BJ (cell line): ENCODE results near the gene GPX7. TPM values are rescaled to one million over a fixed set of nuclear protein-coding genes. Genes with fewer than 3 reads are reported as not detected.

Experiments used
- CTCF ChIA-PET: fragments of 350-600 bp; formaldehyde crosslinking; extraction: SDS; loops from one replicate; lab custom pipeline; 2021; ENCODE audit warnings: antibody characterized with exemption, inconsistent platforms; lab: Yijun Ruan, JAX
- POLR2A ChIA-PET: fragments of 300-600 bp; sonication (Branson Sonifier 250); formaldehyde crosslinking; extraction: SDS; loops from one replicate; lab custom pipeline; 2021; ENCODE audit warnings: antibody characterized with exemption; lab: Charles Lee
- DNase-seq: peaks from one replicate; pipeline ENCODE4 v3.0.0-alpha.2; 2011; ENCODE audit warnings: low read depth
- H3K27me3 ChIP-seq: 2 replicates; pipeline ENCODE4 v1.6.0; 2011; ENCODE audit warnings: low read length; ENCODE audit not compliant: control insufficient read depth, insufficient read depth
- H3K36me3 ChIP-seq: 2 replicates; pipeline ENCODE4 v1.5.1; 2011; ENCODE audit warnings: low read length; ENCODE audit not compliant: control insufficient read depth, insufficient read depth
- H3K4me3 ChIP-seq: 2 replicates; pipeline ENCODE4 v1.5.1; 2011; ENCODE audit warnings: low read depth, mild to moderate bottlenecking, control low read depth, low read length
- polyA plus RNA-seq: library from polyadenylated mRNA; depleted of rRNA; stranded (reverse); fragments of >200 nt; gene quantifications from 2 replicates; pipeline ENCODE4 v1.2.3, GENCODE V29; 2011
- TF ChIP-seq, protein P1 (sequence below): IDR thresholded peaks from 2 replicates; pipeline ENCODE4 v1.5.1; 2011; ENCODE audit warnings: low read depth, mild to moderate bottlenecking, control low read depth, inconsistent platforms, low read length, moderate library complexity; ENCODE audit not compliant: insufficient read depth

Gene GPX7
- polyA plus RNA-seq, 1 experiment = 40.6 TPM

DNA sequence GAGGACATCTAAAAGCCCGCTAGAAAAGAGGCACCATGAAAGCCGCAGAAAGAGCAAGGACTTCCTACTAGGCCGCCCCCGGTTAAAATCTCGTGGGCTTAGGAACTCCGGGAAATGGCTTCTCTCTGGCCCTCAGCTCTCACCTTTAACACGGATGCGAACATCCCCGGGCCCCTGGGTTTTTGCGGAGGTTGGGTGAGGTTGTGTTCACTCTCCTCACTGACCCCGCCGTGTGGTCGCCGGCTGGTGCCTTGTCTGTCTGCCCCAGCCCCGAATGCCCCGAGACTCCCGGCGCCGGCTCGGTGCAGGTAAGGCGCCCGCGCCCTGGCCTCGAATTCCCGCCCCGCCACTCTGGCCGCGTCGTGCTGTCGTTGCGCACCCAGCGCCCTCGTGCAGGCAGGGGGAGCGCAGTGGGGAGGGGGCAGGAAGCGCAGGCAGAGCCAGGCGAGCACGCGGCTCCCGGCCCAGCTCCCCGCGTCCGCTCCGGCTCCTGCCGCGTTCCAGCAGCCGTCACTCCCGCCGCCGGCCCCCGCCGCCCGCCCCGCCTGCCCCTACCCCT lies 30.6 kb downstream of the GPX7 start, which contains the start of gene SHISAL2A:
SHISAL2A (plus strand) TSS at position 437 of the 559 bp plus-strand sequence. CDS start 326 bp downstream, outside the sequence.
- Histone ChIP-seq H3K4me3 (peak within 1 kb of the TSS; percentile 22), H3K36me3 (no peaks in the 10 kb centered on the region), H3K27me3 (peaks cover 26% of the 10 kb centered on the region)
- ChIA-PET CTCF (no interaction called here), POLR2A (no interaction called here)
- no peak for DNase-seq
- TF ChIP-seq, protein P1, sequence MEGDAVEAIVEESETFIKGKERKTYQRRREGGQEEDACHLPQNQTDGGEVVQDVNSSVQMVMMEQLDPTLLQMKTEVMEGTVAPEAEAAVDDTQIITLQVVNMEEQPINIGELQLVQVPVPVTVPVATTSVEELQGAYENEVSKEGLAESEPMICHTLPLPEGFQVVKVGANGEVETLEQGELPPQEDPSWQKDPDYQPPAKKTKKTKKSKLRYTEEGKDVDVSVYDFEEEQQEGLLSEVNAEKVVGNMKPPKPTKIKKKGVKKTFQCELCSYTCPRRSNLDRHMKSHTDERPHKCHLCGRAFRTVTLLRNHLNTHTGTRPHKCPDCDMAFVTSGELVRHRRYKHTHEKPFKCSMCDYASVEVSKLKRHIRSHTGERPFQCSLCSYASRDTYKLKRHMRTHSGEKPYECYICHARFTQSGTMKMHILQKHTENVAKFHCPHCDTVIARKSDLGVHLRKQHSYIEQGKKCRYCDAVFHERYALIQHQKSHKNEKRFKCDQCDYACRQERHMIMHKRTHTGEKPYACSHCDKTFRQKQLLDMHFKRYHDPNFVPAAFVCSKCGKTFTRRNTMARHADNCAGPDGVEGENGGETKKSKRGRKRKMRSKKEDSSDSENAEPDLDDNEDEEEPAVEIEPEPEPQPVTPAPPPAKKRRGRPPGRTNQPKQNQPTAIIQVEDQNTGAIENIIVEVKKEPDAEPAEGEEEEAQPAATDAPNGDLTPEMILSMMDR = no peak

DNA sequence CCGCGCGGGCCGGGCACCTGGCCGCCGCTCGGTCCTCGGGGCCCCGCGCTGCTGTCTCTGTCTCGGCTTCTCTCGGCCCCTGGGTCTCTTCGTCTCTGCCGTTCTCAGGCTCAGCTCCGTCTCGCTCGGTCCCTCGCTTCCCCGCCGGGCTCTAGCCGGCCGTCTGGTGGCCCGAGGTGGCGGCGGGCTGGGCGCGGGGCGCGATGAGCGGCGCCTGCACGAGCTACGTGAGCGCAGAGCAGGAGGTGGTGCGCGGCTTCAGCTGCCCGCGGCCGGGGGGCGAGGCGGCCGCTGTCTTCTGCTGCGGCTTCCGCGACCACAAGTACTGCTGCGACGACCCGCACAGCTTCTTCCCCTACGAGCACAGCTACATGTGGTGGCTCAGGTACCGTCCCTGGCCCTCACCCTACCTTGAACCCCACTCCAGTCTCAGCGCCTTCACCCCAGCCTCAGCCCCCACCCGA lies 31.2 kb downstream of the GPX7 start:
- Histone ChIP-seq H3K4me3 (peak overlapping the region; percentile 16; the same call in 1 of the 2 replicates), H3K36me3 (no peaks in the 10 kb centered on the region), H3K27me3 (peaks cover 26% of the 10 kb centered on the region)
- ChIA-PET CTCF (interaction anchor here (0.9 kb wide), 1 partner anchor 9 kb away, joined by 4 read pairs; no protein-coding TSS in a partner anchor), POLR2A (interaction anchor here (0.6 kb wide), 1 partner anchor 735 kb away, joined by 5 read pairs; no protein-coding TSS in a partner anchor)
- no peak for DNase-seq
- TF ChIP-seq, protein P1 = no peak

DNA sequence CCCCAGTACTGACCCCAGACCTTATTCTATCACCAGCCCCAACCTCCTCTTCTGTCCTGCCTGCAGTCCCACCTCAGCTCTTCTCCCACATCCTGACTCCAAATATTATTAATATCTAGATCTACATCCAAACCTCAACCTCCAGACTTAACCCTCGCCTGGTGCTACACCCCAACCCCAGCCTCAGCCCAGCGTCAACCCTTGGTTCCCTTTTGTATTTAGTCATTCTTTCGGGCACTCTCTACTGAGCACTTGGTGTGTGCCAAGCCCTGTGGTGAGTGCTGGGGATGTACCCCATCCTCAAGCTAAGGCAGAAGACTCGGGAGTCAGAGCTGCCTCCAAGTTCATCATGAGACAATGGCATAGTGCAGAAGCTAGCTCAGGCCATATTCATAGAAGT lies 31.9 kb downstream of the GPX7 start:
- Histone ChIP-seq H3K27me3 (peaks cover 26% of the 10 kb centered on the region), H3K4me3 (no peak overlapping the region), H3K36me3 (no peaks in the 10 kb centered on the region)
- POLR2A ChIA-PET = no interaction called here
- DNase-seq = no peak
- TF ChIP-seq, protein P1 = no peak
- CTCF ChIA-PET = interaction anchor here (0.9 kb wide), 1 partner anchor 9 kb away, joined by 4 read pairs; no protein-coding TSS in a partner anchor

DNA sequence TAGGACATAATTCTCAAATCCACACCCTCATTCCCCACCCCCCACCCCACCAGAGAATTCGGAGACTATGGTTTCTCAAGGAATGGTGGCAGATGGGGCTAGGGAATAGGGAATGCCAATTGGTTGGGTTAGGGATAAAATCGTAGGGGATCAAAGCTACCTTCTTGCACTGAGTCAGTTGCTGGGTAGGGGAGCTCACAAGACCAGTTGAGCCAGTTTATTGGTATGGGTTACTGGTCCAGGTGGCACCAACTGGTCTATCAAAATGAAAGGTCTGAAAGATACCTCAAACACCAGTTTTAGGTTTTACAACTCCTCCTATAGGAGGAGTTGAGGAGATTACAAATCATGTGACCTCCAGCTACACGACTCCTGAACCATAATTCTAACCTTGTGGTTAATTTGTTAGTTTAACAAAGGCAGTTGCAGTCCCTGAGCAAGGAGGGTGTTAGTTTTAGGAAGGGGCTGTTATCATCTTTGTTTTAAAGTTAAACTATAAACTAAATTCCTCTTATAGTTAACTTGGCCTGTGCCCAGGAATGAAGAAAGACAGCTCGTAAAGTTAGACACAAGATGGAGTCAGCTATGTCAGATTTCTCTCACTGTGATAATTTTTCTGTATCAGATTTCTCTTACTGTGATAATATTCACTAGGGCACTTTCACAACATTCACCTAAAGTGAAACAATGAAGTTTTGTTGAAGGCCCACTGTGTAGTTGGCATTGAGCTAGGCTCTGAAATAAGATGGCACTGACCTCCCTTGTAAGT lies 33.3 kb downstream of the GPX7 start:
- TF ChIP-seq, protein P1 = no peak
- Histone ChIP-seq H3K4me3 (no peak overlapping the region), H3K36me3 (no peaks in the 10 kb centered on the region), H3K27me3 (peaks cover 23% of the 10 kb centered on the region)
- DNase-seq = no peak
- ChIA-PET CTCF (interaction anchor here (0.5 to 0.6 kb wide), 2 partner anchors 65 to 160 kb away, joined by 3 read pairs; no protein-coding TSS in a partner anchor), POLR2A (no interaction called here)
